Measurements from ENCODE around the gene ALCAM.
A peak's percentile ranks its signal among the peaks of the same experiment; 100 is the strongest.

The ALCAM gene

GRCh38 chr3:105610473-105610872 lies 243.8 kb downstream of the ALCAM start:
- no peak overlapping the region for H3K27ac ChIP-seq
- H3K27me3 ChIP-seq (replicated peaks): no peaks in the 10 kb centered on the region
- no peak for DNase-seq
- no peak overlapping the region for H3K4me3 ChIP-seq (ENCODE audit: low read depth, low read length)
- in situ Hi-C loops (cut with HindIII; ENCODE audit: low pct_ligation_motif_present, low sequenced_read_pairs): no loop called here
- no peaks in the 10 kb centered on the region for H3K36me3 ChIP-seq (replicated peaks)
- no peak for TF ChIP-seq CTCF (IDR thresholded peaks at IDR 0.05; ENCODE audit: low read depth, low read length, missing control alignments)

DNA sequence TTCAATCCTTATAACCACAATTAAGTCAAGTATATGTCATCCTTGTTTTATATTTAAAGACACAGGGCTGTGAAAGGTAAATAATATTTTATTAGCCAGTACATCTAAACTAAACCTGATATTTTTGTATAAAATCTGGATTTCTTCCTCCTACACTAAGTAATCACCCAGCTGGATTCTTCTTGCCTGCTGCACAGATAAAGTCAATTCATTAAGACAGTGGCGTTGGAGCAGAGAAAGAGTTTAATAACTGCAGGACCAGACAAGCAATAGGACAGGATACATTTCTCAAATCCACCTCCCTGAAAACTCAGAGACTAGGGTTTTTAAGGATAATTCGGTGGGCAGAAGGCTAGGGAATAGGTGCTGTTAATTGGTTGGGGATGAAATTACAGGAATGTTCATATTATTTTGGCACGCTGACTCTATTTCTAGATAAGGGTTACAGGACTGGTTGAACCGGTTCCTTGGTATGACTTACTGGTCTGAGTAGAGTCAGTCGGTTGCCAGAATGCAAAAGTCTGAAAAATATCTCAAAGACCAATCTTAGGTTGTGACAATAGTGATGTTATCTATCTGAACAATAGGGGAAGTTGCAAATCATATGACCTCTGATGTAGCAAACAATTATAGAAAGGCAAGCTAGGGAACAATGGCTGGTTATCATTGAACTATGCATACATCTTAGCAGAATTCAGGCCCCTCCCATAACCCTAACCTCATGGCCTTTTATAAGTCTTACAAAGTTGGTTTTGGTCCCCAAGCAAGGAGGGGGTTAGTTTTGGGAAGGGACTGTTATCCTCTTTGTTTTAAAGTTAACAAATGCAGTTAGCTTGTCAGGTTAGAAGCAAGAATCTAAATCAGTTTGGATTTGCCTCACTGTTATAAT lies 244.8 kb downstream of the ALCAM start:
- DNase-seq: no peak
- in situ Hi-C loops (cut with HindIII; ENCODE audit: low pct_ligation_motif_present, low sequenced_read_pairs): no loop called here
- Histone ChIP-seq H3K36me3 (replicated peaks) (no peaks in the 10 kb centered on the region), H3K4me3 (ENCODE audit: low read depth, low read length) (no peak overlapping the region), H3K27me3 (replicated peaks) (no peaks in the 10 kb centered on the region), H3K27ac (no peak overlapping the region)
- no peak for TF ChIP-seq CTCF (IDR thresholded peaks at IDR 0.05; ENCODE audit: low read depth, low read length, missing control alignments)

DNA sequence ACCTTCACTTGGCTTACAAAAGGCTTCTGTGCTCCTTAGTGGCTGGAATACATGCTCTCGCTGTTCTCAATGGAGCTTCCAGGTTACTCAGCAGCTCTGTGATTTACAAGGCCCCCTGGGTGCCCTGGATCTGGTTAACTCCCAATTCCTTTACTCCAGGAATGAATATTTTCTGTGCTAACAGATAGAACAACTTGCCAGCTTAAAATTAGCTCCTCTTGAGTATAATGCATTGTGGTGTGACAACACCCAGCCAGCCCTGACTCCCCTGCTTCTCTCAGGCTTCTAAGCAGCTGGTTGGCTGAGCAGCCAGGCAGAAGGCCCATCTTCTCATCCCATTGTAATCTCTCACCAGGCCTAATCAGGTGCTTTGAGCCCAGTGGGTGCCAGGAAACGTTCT lies 246.4 kb downstream of the ALCAM start:
- no peak for DNase-seq
- in situ Hi-C loops (cut with HindIII; ENCODE audit: low pct_ligation_motif_present, low sequenced_read_pairs): no loop called here
- Histone ChIP-seq H3K36me3 (replicated peaks) (no peaks in the 10 kb centered on the region), H3K27ac (no peak overlapping the region), H3K4me3 (ENCODE audit: low read depth, low read length) (no peak overlapping the region), H3K27me3 (replicated peaks) (no peaks in the 10 kb centered on the region)
- TF ChIP-seq CTCF (IDR thresholded peaks at IDR 0.05; ENCODE audit: low read depth, low read length, missing control alignments): no peak

- in situ Hi-C loops (cut with HindIII; ENCODE audit: low pct_ligation_motif_present, low sequenced_read_pairs): no loop called here
- no peaks in the 10 kb centered on the region for H3K36me3 ChIP-seq (replicated peaks)
- no peak overlapping the region for H3K4me3 ChIP-seq (ENCODE audit: low read depth, low read length)
- no peaks in the 10 kb centered on the region for H3K27me3 ChIP-seq (replicated peaks)
- TF ChIP-seq CTCF (IDR thresholded peaks at IDR 0.05; ENCODE audit: low read depth, low read length, missing control alignments): no peak
- no peak overlapping the region for H3K27ac ChIP-seq
- DNase-seq: peak; percentile 39
Observed at GRCh38 chr3:105614288-105615030, 247.8 kb downstream of the ALCAM start.

GRCh38 chr3:105615814-105616213 lies 249.1 kb downstream of the ALCAM start:
- TF ChIP-seq CTCF (IDR thresholded peaks at IDR 0.05; ENCODE audit: low read depth, low read length, missing control alignments): no peak
- H3K27ac ChIP-seq: no peak overlapping the region
- no peak overlapping the region for H3K4me3 ChIP-seq (ENCODE audit: low read depth, low read length)
- H3K36me3 ChIP-seq (replicated peaks): no peaks in the 10 kb centered on the region
- H3K27me3 ChIP-seq (replicated peaks): no peaks in the 10 kb centered on the region
- in situ Hi-C loops (cut with HindIII; ENCODE audit: low pct_ligation_motif_present, low sequenced_read_pairs): no loop called here
- DNase-seq: no peak
